Heart left ventricle (tissue), 16 donors: ENCODE measurements around the gene OR4D1. TPM values are rescaled to one million over a fixed set of nuclear protein-coding genes. Genes with fewer than 3 reads are reported as not detected.

Experiments
- ATAC-seq, 4 donors: fragments of 200-7000 bp; cut with Tn5 transposase; one replicate each; pipeline ENCODE4 v1.9.1; 2020 to 2022; ENCODE audit warnings: moderate library complexity in 4 of 4, mild to moderate bottlenecking in 3 of 4, moderate number of reproducible peaks in 1 of 4
- DNase-seq, 5 donors: peaks; one replicate each; pipeline ENCODE4 v3.0.0-alpha.2; 2020
- H3K27ac ChIP-seq, 12 donors: fragments of 200-600 bp; sonication (generic) in 4 of 12; one replicate each; pipeline versions ENCODE4 v1.5.0 to v1.8.0; 2016 to 2022; ENCODE audit warnings: mild to moderate bottlenecking in 2 of 12
- H3K27me3 ChIP-seq, 9 donors: fragments of 200-600 bp; sonication (generic) in 2 of 9; one replicate each; pipeline versions ENCODE4 v1.5.1 to v1.8.0; 2016 to 2022; ENCODE audit warnings: mild to moderate bottlenecking in 3 of 9
- H3K36me3 ChIP-seq, 9 donors: fragments of 200-600 bp; sonication (generic) in 2 of 9; one replicate each; pipeline versions ENCODE4 v1.5.0 to v1.8.0; 2018 to 2022; ENCODE audit warnings: mild to moderate bottlenecking in 2 of 9
- H3K4me1 ChIP-seq, 12 donors: fragments of 200-600 bp; sonication (generic) in 4 of 12; one replicate each; pipeline versions ENCODE4 v1.5.0 to v1.8.0; 2016 to 2022; ENCODE audit warnings: mild to moderate bottlenecking in 3 of 12
- H3K4me3 ChIP-seq, 12 donors: fragments of 200-600 bp; sonication (generic) in 4 of 12; one replicate each; pipeline versions ENCODE4 v1.5.0 to v1.8.0; 2017 to 2022; ENCODE audit warnings: mild to moderate bottlenecking in 9 of 12, moderate library complexity in 4 of 12
- H3K9me3 ChIP-seq, 12 donors: fragments of 200-600 bp; sonication (generic) in 4 of 12; one replicate each; pipeline versions ENCODE4 v1.5.0 to v1.8.0; 2016 to 2022; ENCODE audit warnings: mild to moderate bottlenecking in 1 of 12
- POLR2A ChIP-seq, 2 donors: fragments of 450-650 bp; IDR thresholded peaks; one replicate each; pipeline ENCODE4 v1.6.1; 2017; ENCODE audit warnings: antibody characterized with exemption in 2 of 2, mild to moderate bottlenecking in 2 of 2, moderate library complexity in 2 of 2
- WGBS, 4 donors: extraction: QIAGEN DNeasy Blood & Tissue Kit in 2 of 4; methylation state at CpG; one replicate each; pipeline versions ENCODE4 v1.1.5 to v1.1.7; 2013 to 2018; 5-methylcytosine and 5-hydroxymethylcytosine counted together
- intact Hi-C, 10 donors: fragments of 100-400 bp; cut with DNase I; formaldehyde crosslinking; loops; one replicate each; pipeline versions ENCODE4 v1.11.1 to v1.14.2; 2022
- polyA plus RNA-seq, 2 donors: library from polyadenylated mRNA; stranded (reverse); fragments of 200-250 nt; gene quantifications; one replicate each; pipeline ENCODE4 v1.2.3, GENCODE V29; 2013
- total RNA-seq, 9 donors: library from RNA; depleted of rRNA in 2 of 9; stranded (reverse); fragments of >200 nt in 2 of 9; fragmentation: NEBNext Ultra II Directional in 3 of 9; extraction: Animal tissue kit (Norgen Biotek cat#: 25700) in 3 of 9; gene quantifications; one replicate each; pipeline versions ENCODE4 v1.1.0 to v1.2.4, GENCODE V29; 2016 to 2023
- TF ChIP-seq, protein P1 (sequence below), 12 donors: fragments of 200-600 bp; sonication (generic) in 4 of 12; IDR thresholded peaks; one replicate each; pipeline versions ENCODE4 v1.5.0 to v1.8.0; 2018 to 2022; ENCODE audit warnings: antibody characterized with exemption in 12 of 12, mild to moderate bottlenecking in 5 of 12
- donor health status: ischemic (EF 13 %, LVEDD 7.1; RV severe dilation, severe dysfunction).
- donor health status: healthy with polysubstance abuse.
- donor health status: DM: no; HTN: yes; CAD: no.
- donor health status: DM: no; HTN: no; CAD: no.
- donor health status: ischemic (EF 25% LVEDD 6.9; RV normal size, moderate dysfunction).
- donor health status: ischemic (EF 25% LVEDD 5.7; RV mildly dilated, moderate dysfunction).
- donor health status: healthy.
- donor health status: DM: yes; HTN: yes; CAD: no.
- donor health status: ischemic (EF 35%, LVEDD 5.7; RV mildly dilated, moderate dysfunction).
- donor health status: nonischemic (EF 11% LVEDD 7.7; RV severe dilation, severe dysfunction).
- donor health status: DM: yes; HTN: yes; CAD: no.
- donor health status: PGD.
- donor health status: ischemic (EF 29% LVEDD 5.4; RV normal size, mild dysfunction).
- donor health status: nonischemic (EF 23%, LVEDD 6.1; RV moderate dilation, normal function).

OR4D1 gene
- total and polyA plus RNA-seq, 11 donors, result not detected

- WGBS, 4 donors, result 60 to 69% (median 64%) methylated on average over 9 to 10 of the region's 10 CpGs
- no peaks in the 10 kb centered on the region for H3K36me3 ChIP-seq
- H3K4me3 ChIP-seq, result no peak overlapping the region
- ATAC-seq (peak in 1 of 4 donors; percentile 37), DNase-seq (no peak)
- H3K4me1 ChIP-seq, result peaks cover 0 to under 1% (median 0%) of the 10 kb centered on the region in 12 donors
- H3K27me3 ChIP-seq, result peaks cover 0 to 18% (median 0%) of the 10 kb centered on the region in 9 donors
- intact Hi-C loops, result no loop called here
- no peaks in the 10 kb centered on the region for H3K9me3 ChIP-seq
- TF ChIP-seq, protein P1, sequence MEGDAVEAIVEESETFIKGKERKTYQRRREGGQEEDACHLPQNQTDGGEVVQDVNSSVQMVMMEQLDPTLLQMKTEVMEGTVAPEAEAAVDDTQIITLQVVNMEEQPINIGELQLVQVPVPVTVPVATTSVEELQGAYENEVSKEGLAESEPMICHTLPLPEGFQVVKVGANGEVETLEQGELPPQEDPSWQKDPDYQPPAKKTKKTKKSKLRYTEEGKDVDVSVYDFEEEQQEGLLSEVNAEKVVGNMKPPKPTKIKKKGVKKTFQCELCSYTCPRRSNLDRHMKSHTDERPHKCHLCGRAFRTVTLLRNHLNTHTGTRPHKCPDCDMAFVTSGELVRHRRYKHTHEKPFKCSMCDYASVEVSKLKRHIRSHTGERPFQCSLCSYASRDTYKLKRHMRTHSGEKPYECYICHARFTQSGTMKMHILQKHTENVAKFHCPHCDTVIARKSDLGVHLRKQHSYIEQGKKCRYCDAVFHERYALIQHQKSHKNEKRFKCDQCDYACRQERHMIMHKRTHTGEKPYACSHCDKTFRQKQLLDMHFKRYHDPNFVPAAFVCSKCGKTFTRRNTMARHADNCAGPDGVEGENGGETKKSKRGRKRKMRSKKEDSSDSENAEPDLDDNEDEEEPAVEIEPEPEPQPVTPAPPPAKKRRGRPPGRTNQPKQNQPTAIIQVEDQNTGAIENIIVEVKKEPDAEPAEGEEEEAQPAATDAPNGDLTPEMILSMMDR (IDR thresholded peaks at IDR 0.05), result no peak
- TF ChIP-seq POLR2A (IDR thresholded peaks at IDR 0.05), result no peak
- H3K27ac ChIP-seq, result no peak overlapping the region
Observed at GRCh38 chr17:58184308-58184985, 36.3 kb downstream of the OR4D1 start.

DNA sequence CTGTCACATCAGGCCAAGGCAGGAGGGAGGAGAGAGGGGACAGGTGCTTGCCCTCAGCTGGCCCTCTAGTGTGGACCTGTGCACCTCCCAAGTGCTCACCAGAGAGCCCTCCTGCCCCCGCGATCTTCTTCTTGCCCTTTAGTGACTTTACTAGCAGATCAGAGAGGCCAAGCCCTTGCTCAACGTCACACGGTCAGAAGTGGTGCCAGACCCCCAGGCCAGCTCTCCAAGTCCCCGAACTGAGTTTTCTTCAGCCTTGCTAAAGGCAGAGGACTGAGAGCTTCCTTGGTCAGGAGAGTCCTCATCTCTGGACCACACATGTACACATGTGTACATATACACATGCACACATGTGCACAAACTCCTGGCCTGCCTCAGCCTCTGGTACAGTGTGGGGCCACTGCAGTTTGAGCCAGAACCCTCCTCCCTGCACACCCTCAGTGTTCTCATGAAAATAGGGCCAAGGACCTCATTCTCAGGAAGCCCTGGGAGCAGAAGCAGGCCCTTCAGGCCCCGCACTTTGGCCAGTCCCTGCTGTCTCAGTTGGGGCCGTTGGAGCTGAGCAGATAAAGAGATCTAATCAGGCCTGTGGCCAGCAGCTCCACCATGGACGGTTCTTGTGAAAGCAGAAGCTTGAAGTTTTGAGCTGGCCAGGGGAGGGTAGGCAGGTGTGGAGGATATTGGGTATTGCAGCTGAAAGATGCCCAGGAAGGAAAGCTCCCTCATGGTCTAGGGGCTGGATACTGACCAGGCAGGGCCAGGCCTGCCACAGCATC is 37.0 kb downstream of the OR4D1 start:
- no peaks in the 10 kb centered on the region for H3K9me3 ChIP-seq
- 67 to 81% (median 78%) methylated on average over 8 of the region's 8 CpGs for WGBS, 4 donors
- H3K27me3 ChIP-seq, result peaks cover 0 to 25% (median 0%) of the 10 kb centered on the region in 9 donors
- intact Hi-C loops, result no loop called here
- ATAC-seq (no peak), DNase-seq (no peak)
- H3K36me3 ChIP-seq, result no peaks in the 10 kb centered on the region
- H3K27ac ChIP-seq, result no peak overlapping the region
- peaks cover 0 to 8% (median 0%) of the 10 kb centered on the region in 12 donors for H3K4me1 ChIP-seq
- H3K4me3 ChIP-seq, result no peak overlapping the region
- no peak for TF ChIP-seq POLR2A (IDR thresholded peaks at IDR 0.05)
- TF ChIP-seq, protein P1 (IDR thresholded peaks at IDR 0.05), result no peak

- no peak overlapping the region for H3K27ac ChIP-seq
- intact Hi-C loops, result no loop called here
- ATAC-seq (no peak), DNase-seq (no peak)
- H3K36me3 ChIP-seq, result no peaks in the 10 kb centered on the region
- no peak overlapping the region for H3K4me3 ChIP-seq
- WGBS, 4 donors, result 77 to 90% (median 80%) methylated on average over 4 of the region's 4 CpGs
- peaks cover 0 to 34% (median 2%) of the 10 kb centered on the region in 9 donors for H3K27me3 ChIP-seq
- peaks cover 0 to 9% (median 0%) of the 10 kb centered on the region in 12 donors for H3K4me1 ChIP-seq
- H3K9me3 ChIP-seq, result no peaks in the 10 kb centered on the region
- TF ChIP-seq POLR2A (IDR thresholded peaks at IDR 0.05), result no peak
- TF ChIP-seq, protein P1 (IDR thresholded peaks at IDR 0.05), result no peak
Observed at GRCh38 chr17:58186591-58186990, 38.4 kb downstream of the OR4D1 start.

GRCh38 chr17:58187063-58187462 is 38.9 kb downstream of the OR4D1 start:
- no peak for DNase-seq
- ATAC-seq, result no peak
- Histone ChIP-seq H3K4me3 (no peak overlapping the region), H3K27ac (no peak overlapping the region), H3K27me3 (peaks cover 0 to 34% (median 2%) of the 10 kb centered on the region in 9 donors), H3K9me3 (no peaks in the 10 kb centered on the region), H3K4me1 (peaks cover 0 to 9% (median 0%) of the 10 kb centered on the region in 12 donors), H3K36me3 (no peaks in the 10 kb centered on the region)
- 87 to 95% (median 92%) methylated on average over 6 of the region's 6 CpGs for WGBS, 4 donors
- TF ChIP-seq POLR2A (IDR thresholded peaks at IDR 0.05), result no peak
- TF ChIP-seq, protein P1 (IDR thresholded peaks at IDR 0.05), result no peak
- intact Hi-C loops, result no loop called here
